Astrocyte (in vitro differentiated cells and primary cell): ENCODE results near the gene SLC48A1. TPM values are rescaled to one million over a fixed set of nuclear protein-coding genes. Genes with fewer than 3 reads are reported as not detected.

ENCODE experiments used
- DNase-seq: peaks from one replicate; pipeline ENCODE4 v3.0.0-alpha.2; 2010; ENCODE audit warnings: low read depth
- FAIRE-seq: peaks from 2 replicates; lab custom pipeline; 2011; peaks lifted over from hg19 to GRCh38; lab: Jason Lieb, UNC
- H2AFZ ChIP-seq: 2 replicates; pipeline ENCODE4 v1.6.0; 2012; ENCODE audit warnings: low read depth, low read length, inconsistent platforms
- H3K27ac ChIP-seq: 2 replicates; pipeline ENCODE4 v1.5.1; 2011; ENCODE audit warnings: low read depth, low read length, inconsistent platforms
- H3K27me3 ChIP-seq: 2 replicates; pipeline ENCODE4 v1.6.0; 2011; ENCODE audit warnings: low read length, inconsistent platforms; ENCODE audit not compliant: insufficient read depth
- H3K36me3 ChIP-seq: 2 replicates; pipeline ENCODE4 v1.5.1; 2011; ENCODE audit warnings: low read length, inconsistent platforms; ENCODE audit not compliant: insufficient read depth
- H3K4me1 ChIP-seq: 2 replicates; pipeline ENCODE4 v1.5.1; 2011; ENCODE audit warnings: low read length, inconsistent platforms; ENCODE audit not compliant: insufficient read depth
- H3K4me2 ChIP-seq: 2 replicates; pipeline ENCODE4 v1.6.0; 2012; ENCODE audit warnings: low read length, inconsistent platforms
- H3K4me3 ChIP-seq: 2 replicates; pipeline ENCODE4 v1.5.1; 2011; ENCODE audit warnings: low read depth, mild to moderate bottlenecking, low read length, inconsistent platforms; ENCODE audit not compliant: insufficient read depth
- H3K79me2 ChIP-seq: 2 replicates; pipeline ENCODE4 v1.6.0; 2012; ENCODE audit warnings: mild to moderate bottlenecking, low read length, inconsistent platforms; ENCODE audit not compliant: insufficient read depth
- H3K9ac ChIP-seq: 2 replicates; pipeline ENCODE4 v1.6.0; 2012; ENCODE audit warnings: mild to moderate bottlenecking, low read length, inconsistent platforms
- H3K9me3 ChIP-seq: 2 replicates; pipeline ENCODE4 v1.5.1; 2012; ENCODE audit warnings: low read depth, mild to moderate bottlenecking, low read length, inconsistent platforms; ENCODE audit not compliant: insufficient read depth
- H4K20me1 ChIP-seq: 2 replicates; pipeline ENCODE4 v1.6.0; 2012; ENCODE audit warnings: low read length, inconsistent platforms; ENCODE audit not compliant: insufficient read depth
- H3K27ac Mint-ChIP-seq: one replicate; pipeline ENCODE4 v1.8.0; 2021; ENCODE audit warnings: mild to moderate bottlenecking, mixed read lengths; ENCODE audit not compliant: unreplicated experiment
- H3K27me3 Mint-ChIP-seq: one replicate; pipeline ENCODE4 v1.8.0; 2021; ENCODE audit warnings: low read depth, mixed read lengths; ENCODE audit not compliant: unreplicated experiment
- H3K36me3 Mint-ChIP-seq: one replicate; pipeline ENCODE4 v1.8.0; 2021; ENCODE audit warnings: low read depth, mixed read lengths; ENCODE audit not compliant: unreplicated experiment
- H3K4me1 Mint-ChIP-seq: one replicate; pipeline ENCODE4 v1.8.0; 2021; ENCODE audit warnings: low read depth, mixed read lengths; ENCODE audit not compliant: unreplicated experiment
- H3K4me3 Mint-ChIP-seq: one replicate; pipeline ENCODE4 v1.8.0; 2021; ENCODE audit warnings: mild to moderate bottlenecking, moderate library complexity, mixed read lengths; ENCODE audit not compliant: unreplicated experiment
- H3K9me3 Mint-ChIP-seq: one replicate; pipeline ENCODE4 v1.8.0; 2021; ENCODE audit warnings: mild to moderate bottlenecking, mixed read lengths; ENCODE audit not compliant: unreplicated experiment
- EZH2 ChIP-seq: IDR thresholded peaks from 2 replicates; pipeline ENCODE4 v1.6.1; 2012; ENCODE audit warnings: mild to moderate bottlenecking, low read length, inconsistent platforms; ENCODE audit not compliant: insufficient read depth
- total RNA-seq: library from RNA; stranded (reverse); gene quantifications from 2 replicates; pipeline ENCODE4 v1.2.1, GENCODE V29; 2021
- TF ChIP-seq, protein P1 (sequence below): IDR thresholded peaks from 2 replicates; pipeline ENCODE4 v1.5.1; 2011; ENCODE audit warnings: low read depth, mild to moderate bottlenecking, inconsistent platforms, low read length, moderate library complexity; ENCODE audit not compliant: insufficient read depth

The SLC48A1 gene
- total RNA-seq, 1 donor from 2014 or later: 23.8 TPM

GRCh38 chr12:47783024-47783755, 10.2 kb downstream of the SLC48A1 start:
- no peak for FAIRE-seq
- Mint-ChIP-seq H3K4me3 (no peak overlapping the region), H3K36me3 (peaks cover 18% of the 10 kb centered on the region), H3K9me3 (no peaks in the 10 kb centered on the region), H3K27me3 (no peaks in the 10 kb centered on the region), H3K4me1 (peaks cover 3% of the 10 kb centered on the region), H3K27ac (peak overlapping the region; percentile 34)
- Histone ChIP-seq H3K4me2 (no peak overlapping the region), H2AFZ (no peak overlapping the region), H3K27ac (no peak overlapping the region), H3K9me3 (no peaks in the 10 kb centered on the region), H3K79me2 (no peaks in the 10 kb centered on the region), H3K27me3 (no peaks in the 10 kb centered on the region), H3K36me3 (peaks cover 35% of the 10 kb centered on the region), H3K4me3 (no peak overlapping the region), H3K4me1 (no peaks in the 10 kb centered on the region), H4K20me1 (peaks cover 72% of the 10 kb centered on the region), H3K9ac (no peak overlapping the region)
- TF ChIP-seq EZH2: no peak
- TF ChIP-seq, protein P1, sequence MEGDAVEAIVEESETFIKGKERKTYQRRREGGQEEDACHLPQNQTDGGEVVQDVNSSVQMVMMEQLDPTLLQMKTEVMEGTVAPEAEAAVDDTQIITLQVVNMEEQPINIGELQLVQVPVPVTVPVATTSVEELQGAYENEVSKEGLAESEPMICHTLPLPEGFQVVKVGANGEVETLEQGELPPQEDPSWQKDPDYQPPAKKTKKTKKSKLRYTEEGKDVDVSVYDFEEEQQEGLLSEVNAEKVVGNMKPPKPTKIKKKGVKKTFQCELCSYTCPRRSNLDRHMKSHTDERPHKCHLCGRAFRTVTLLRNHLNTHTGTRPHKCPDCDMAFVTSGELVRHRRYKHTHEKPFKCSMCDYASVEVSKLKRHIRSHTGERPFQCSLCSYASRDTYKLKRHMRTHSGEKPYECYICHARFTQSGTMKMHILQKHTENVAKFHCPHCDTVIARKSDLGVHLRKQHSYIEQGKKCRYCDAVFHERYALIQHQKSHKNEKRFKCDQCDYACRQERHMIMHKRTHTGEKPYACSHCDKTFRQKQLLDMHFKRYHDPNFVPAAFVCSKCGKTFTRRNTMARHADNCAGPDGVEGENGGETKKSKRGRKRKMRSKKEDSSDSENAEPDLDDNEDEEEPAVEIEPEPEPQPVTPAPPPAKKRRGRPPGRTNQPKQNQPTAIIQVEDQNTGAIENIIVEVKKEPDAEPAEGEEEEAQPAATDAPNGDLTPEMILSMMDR: no peak
- no peak for DNase-seq

- Histone ChIP-seq H3K36me3 (peaks cover 44% of the 10 kb centered on the region), H3K4me2 (no peak overlapping the region)
- H3K27ac Mint-ChIP-seq: no peak overlapping the region
Measured at GRCh38 chr12:47783821-47784819, 11.1 kb downstream of the SLC48A1 start.

More at GRCh38 chr12:47783821-47784819, 11.1 kb downstream of the SLC48A1 start:
- Histone ChIP-seq H3K27me3 (no peaks in the 10 kb centered on the region), H3K9ac (no peak overlapping the region), H3K4me3 (no peak overlapping the region), H3K4me1 (no peaks in the 10 kb centered on the region), H2AFZ (no peak overlapping the region), H3K9me3 (no peaks in the 10 kb centered on the region), H3K79me2 (no peaks in the 10 kb centered on the region), H4K20me1 (peaks cover 71% of the 10 kb centered on the region), H3K27ac (no peak overlapping the region)
- FAIRE-seq: no peak
- peaks cover 24% of the 10 kb centered on the region for H3K36me3 Mint-ChIP-seq
- peaks cover 3% of the 10 kb centered on the region for H3K4me1 Mint-ChIP-seq
- DNase-seq: no peak
- TF ChIP-seq, protein P1: no peak
- no peak for TF ChIP-seq EZH2
- H3K9me3 Mint-ChIP-seq: no peaks in the 10 kb centered on the region
- H3K27me3 Mint-ChIP-seq: no peaks in the 10 kb centered on the region
- no peak overlapping the region for H3K4me3 Mint-ChIP-seq
